ENCODE measurements around the gene THSD4.

GRCh38 chr15:71646767-71647486 is 531.7 kb downstream of the THSD4 start:
- no peak for TF ChIP-seq EZH2 (IDR thresholded peaks at IDR 0.05)
- no peak for TF ChIP-seq POLR2AphosphoS5 (IDR thresholded peaks at IDR 0.05; ENCODE audit: borderline replicate concordance, low read depth, low read length)

Measured in SK-N-MC (cell line).